ENCODE data around the gene DNM2.

DNA sequence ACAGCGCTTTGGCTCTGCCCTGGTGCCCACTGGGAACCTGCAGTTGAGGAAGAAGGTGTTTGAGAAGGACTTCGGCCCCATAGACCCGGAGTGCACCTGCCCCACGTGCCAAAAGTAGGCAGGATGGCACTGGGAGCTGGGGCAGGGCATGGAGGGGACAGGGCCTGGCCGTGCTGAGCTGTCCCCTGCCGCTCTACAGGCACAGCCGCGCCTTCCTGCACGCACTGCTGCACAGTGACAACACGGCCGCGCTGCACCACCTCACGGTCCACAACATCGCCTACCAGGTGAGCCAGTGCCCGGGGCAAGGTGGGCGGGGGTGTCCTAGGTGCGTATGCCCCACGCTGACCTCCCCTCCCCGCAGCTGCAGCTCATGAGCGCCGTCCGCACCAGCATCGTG lies 5.1 kb upstream of the DNM2 start:
- no peak for TF ChIP-seq TAF1 (IDR thresholded peaks at IDR 0.05; ENCODE audit: borderline replicate concordance, low read depth, low read length)
- no peak for TF ChIP-seq POLR2A (IDR thresholded peaks at IDR 0.05; ENCODE audit: low read depth, low read length)
- TF ChIP-seq POLR2AphosphoS5 (IDR thresholded peaks at IDR 0.05; ENCODE audit: low read depth, low read length), result no peak

Measured in GM12892 (cell line).